GM11168 (cell line): ENCODE results near the gene SPO11.

ENCODE experiments used
- in situ Hi-C: fragments of 300-500 bp; cut with MboI; formaldehyde crosslinking; loops from one replicate; pipeline ENCODE4 v1.12.0; 2022; ENCODE audit warnings: low sequenced_read_pairs; ENCODE audit not compliant: unreplicated experiment

The SPO11 gene

DNA sequence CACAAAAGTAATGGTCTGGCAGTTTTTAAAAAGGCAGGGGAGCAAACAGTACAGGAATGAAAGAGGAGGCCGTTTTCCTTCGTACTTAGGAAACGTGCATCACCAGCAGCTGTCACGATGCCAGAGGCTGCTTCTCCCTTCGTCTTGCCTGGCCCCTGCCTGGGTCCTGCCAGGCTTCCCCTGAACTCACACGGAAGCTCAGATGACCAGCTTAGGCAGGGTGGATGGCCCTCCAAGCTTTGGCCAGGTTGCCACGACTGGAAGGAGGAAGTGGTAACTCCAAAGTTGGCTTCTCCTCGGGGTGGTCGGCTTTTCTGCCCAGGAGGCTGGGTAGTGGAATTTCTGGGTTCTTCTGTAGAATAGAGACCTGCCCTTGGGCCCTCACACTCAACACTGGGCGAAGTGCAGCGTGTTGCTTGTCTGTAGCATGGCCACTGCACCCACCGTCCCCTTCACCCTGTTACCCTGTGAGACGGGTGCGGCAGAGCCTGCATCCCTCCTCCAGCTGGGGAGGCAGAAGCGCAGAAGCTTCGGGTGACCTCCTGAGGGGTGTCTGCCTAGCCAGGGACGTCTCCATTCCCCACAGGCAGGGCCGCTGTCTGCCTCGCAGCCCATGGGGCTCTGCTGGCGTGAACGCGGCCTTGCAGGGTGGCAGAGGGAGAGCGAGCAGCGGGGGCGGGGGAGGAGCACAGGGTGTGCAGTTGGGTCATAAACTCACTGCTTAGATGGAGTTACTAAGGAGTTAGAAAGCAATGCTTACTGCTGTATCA, 43.2 kb downstream of the SPO11 start:
- in situ Hi-C loops, result loop anchor here (25.0 kb wide), 1 partner anchor 840 kb away; no protein-coding TSS in a partner anchor

DNA sequence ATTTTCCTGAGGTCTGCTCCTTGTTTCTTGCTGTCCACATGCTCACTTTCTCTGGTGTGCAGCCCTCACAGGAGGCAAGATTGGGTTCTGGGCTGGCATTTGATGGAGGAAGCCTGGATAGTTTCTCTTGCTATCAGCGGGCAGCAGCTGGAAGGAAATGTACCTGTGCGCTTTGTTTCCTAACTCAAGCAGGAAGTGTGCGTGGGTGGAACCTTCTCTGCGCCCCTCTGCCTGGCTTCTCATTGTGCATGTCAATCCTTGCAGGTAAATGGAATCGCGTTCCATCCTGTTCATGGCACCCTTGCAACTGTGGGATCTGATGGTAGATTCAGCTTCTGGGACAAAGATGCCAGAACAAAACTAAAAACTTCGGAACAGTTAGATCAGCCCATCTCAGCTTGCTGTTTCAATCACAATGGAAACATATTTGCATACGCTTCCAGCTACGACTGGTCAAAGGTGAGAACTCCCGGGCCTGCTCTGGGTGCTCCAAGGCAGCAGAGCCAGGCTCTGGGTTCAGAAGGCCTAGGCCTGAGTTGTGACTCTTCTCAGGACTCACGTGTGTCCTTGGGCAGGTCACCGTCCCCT, 44.8 kb downstream of the SPO11 start:
- in situ Hi-C loops, result loop anchor here (25.0 kb wide), 1 partner anchor 838 kb away; no protein-coding TSS in a partner anchor

DNA sequence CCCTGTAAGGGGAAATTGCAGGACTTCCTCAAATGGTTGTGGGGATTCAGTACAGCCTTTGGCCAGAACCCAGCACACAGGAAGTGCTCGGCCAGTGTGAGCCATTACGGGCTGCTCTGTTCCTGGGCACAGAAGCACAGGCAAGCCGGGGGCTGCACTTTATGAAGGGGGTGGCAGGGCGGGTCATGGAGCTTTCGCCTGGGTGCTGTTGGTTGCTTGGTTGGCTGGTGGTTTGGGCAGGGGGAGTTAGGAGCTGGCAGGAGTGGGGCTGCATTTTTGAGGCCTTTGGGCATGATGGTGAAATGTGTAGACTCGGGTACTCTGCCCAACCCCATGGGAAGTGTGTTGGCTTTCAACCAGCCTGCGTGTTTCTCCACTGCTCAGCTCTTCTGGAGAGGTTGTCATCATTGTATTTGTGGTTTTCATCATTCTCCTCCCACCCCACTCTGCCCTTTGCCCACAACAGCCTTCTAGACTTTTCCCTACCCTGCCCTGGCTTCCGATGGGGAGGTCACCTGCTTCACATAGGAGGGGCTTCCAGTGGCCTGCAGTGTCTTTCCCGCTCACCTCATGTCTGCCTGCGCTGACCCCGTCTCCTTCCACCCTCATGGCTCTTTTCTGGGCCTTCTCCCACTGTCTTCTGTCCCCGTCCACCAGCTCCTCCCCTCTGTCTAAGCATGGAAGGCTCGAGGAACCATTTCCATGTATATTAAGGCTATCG, 45.5 kb downstream of the SPO11 start:
- in situ Hi-C loops, result loop anchor here (25.0 kb wide), 1 partner anchor 837 kb away; no protein-coding TSS in a partner anchor

DNA sequence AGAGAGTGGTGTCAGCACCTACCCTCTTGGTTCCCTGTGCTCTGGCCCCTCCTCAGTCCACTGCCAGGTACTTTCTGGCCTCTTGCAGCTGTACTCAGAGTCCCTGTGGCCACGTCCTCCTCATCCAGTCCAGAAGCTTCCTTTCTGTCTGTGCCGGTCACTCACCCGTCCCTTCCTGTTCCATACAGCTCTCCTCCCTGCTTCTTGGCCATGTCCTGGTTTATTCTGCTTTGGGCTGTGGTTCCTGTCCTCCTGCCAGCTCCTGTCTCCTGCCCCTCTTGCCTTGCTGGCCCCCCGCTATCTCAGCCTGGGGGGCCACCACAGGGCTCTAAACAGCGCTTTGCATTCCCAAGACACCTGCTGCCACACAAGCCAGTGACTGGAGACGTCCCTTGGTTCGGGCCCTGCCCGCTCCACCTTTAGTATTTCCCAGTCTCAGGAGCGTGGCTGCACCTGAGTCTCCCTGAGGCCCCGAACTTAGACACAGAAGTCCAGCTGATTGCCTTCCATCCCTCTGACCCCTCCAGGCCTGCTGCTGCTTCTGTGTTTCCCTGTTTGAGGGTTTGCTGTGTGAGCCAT, 46.1 kb downstream of the SPO11 start:
- in situ Hi-C loops, result no loop called here

DNA sequence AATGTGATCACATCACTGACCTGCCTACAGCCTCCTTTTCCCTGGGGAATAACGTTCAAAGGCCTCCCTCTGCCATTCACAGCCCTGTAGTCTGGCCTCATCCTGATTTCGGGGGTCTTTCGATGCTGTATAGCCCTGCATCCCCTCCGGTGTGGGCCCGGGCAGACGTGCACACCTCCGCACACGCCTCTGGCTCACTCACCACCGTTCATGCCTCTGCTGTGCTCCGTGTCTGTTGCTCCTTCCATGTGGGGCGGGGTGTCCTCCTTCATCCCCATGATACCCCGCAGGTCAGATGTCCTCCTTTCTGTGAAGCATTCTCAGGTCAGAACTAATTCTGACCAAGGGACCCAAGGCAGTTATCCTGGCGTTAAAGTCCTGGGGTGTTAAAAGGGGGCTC, 47.7 kb downstream of the SPO11 start:
- in situ Hi-C loops, result no loop called here

DNA sequence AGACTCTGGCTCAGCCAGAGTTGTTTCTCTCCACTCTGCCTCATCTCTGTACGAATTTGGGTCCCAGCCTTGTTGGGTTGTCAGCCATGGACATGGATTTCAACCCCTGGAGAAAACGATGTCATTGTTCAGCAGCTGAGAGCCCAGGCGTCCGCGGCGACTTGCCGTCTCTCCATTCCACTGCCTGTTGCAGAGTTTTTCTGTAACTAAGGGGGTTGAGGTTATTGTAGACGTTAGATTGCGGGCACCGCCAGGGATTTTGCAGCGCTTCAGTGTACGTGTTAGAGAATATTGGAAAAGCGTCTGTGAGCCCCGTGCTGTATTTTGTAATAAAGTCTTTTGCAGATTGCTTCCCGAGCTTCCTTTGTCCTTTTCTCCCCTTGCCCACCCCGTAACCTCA, 48.5 kb downstream of the SPO11 start:
- in situ Hi-C loops, result no loop called here

DNA sequence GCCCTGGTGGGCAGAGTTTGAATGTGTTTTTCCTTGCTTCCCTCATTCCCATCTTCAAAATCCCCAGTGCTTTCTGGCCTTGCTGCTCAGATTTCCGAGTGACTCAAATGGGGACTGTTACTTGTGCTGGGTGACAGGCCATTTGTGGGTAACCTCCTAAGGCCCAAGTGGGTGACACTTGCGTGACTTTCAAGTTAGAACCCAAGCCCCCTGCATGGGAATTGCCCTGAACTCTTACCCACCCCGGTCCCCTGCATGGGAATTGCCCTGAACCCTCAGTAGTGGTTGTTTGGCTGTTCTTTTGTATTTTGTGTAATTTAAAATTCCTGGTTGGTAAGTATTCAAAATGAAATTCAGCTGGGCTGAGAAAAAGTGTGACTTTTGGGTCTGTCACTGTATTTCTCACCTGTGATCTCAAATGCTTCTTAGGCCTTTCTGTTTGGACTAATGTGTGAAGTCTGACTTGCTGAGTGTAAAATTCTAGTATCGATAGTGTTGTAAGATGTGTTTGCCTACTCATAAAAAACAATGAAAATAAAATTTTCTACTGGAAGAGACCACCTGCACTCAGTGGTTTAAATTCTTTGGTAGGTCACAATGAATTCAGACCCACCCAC, 49.2 kb downstream of the SPO11 start:
- in situ Hi-C loops, result no loop called here

DNA sequence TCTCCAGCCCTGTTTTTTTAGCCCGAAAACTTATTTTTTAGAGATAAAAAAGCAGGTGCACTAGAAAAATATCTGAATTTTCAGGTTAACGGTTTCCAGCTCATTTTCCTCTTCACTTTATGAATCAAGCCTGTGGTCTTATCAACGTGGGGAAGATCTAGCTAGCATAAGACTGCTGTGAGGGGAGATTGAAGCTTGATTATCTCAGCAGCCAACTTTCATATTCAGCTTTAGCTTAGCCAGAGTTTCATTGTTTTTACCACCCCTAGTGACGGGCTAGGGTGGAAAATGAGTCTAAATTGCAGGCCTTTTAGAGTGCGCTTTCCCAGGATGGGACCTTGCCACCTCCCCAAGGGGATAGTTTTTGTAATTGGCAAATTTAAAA, 49.7 kb downstream of the SPO11 start:
- in situ Hi-C loops, result no loop called here

DNA sequence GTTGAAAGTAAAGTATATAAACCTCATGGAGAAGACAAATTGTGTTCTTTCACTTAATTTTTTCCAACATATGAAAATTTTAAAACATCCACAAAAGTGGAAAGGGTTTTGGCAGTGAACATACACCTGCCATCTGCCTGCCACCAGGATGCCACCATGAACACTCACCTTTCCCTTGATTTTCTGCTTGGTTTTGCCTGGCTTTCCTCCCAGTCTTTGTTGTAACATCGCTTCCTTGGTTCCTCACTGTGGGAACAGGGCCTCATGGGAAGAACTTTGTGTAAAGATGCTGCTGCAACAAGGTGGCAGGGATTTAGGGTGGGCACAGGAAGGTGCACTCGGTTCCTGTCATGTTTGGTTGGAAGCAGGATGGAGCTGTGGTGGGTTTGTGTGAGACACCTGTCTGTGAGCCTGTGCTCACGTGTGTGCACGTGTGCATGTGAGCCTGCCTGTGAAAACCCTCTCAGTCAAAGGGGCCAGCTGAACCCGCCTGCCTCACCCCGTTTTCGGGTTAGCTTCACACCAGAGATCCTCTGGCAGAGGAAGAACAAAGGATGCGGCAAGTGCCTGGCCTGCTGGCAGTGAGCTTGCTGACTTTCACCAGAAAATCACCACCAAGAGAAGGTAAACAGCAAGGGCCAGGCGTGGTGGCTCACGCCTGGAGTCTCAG, 50.6 kb downstream of the SPO11 start:
- in situ Hi-C loops, result loop anchor here (10.0 kb wide), 1 partner anchor 215 kb away; no protein-coding TSS in a partner anchor

DNA sequence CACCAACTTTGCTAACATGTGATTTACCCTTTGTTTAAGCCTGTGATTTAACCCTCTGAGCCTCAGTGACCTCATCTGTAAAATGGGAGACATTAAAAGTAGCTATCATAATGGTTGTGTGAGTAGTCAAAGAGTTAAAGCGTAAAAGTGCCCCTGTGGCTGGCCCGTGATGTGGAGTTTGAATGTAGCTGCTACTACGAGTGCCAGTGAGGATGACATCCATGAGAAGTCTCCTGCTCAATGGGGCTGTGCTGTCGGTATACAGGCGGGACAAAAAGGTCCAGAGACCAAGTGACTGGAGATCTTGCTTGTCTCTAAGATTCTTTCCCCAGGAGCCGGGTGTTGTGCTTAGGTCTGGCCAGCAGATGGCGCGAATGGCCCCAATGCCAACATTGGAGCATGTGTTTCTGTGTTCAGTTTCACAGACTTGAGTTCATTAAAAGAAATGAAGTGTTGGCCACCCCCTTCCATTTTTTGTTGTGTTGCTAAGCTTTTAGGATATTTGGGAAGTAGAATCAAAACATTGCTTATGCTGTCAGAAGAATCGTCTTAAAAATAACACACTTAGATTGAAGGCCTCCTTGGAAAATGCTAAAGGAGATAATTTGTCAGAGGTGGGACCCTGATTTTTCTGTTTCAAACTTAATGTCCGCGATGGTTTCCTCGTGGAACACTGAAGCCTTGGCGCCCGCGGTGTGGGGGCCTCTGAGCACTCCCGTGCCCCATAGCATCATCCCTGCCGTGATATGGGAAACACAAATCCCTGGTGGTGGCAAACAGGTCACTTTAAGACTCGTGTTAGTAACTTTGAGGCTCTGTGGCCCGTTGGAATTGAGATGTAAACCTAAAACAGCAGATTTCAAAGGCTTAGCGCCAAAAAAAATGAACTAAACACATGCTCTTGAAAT, 52.2 kb downstream of the SPO11 start:
- in situ Hi-C loops, result loop anchor here (10.0 kb wide), 1 partner anchor 213 kb away; no protein-coding TSS in a partner anchor

DNA sequence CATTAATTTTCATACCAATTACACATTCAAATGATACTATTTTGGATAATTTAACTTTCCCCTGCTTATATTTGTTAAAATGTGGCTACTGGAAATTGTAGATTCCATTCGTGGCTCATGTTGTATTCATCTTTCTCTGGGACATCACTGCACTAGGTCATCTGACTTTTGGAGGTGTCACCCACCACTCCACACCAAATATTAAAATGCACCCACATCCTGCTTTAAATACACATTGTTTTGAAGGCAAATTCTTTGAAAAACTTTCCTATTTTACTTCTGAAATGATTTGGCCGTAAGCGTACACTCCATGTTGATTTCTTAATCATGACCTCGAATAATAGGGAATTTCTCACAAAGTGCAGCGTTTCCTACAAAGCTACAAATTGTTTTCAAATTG, 52.9 kb downstream of the SPO11 start:
- in situ Hi-C loops, result loop anchor here (10.0 kb wide), 1 partner anchor 212 kb away; no protein-coding TSS in a partner anchor

DNA sequence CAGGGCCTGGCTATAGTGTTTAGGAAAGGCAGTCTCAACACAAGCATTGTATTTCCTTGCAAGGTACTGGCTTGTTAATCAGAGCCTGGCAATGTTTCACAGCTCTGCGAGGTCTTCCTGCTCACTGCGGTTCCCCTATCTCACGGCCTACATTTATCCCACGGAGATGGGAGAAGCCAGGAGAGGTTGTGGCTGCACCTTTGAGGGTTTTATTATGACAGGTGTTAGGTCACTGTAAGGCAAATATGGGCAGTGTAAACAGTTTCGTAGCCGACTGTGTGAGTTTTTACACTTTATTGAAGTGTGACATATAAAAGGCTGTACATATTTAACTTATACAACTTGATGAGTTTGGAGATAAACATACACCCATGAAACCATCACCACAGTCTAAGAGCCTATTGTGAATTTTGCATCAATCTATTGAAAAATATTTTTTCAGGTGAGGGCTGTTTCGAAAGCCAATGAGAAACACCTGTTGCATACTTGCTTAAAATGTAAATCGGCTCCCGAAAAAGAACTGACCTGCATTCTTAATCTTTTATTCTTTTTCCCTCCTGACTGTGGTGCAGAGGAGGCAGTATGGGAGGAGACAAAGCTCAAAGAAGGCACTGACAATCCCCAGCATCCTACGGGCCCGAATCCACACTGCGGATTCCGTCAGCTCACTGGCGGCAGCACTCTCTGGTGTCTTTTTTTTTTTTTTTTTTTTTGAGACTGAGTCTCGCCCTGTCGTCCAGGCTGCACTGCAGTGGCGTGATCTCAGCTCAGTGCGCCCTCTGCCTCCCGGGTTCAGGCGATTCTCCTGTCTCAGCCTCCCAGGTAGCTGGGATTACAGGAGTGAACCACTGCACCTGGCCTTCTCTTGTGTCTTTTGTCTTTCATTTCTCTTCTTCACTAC, 54.1 kb downstream of the SPO11 start:
- in situ Hi-C loops, result loop anchor here (10.0 kb wide), 1 partner anchor 211 kb away; no protein-coding TSS in a partner anchor

DNA sequence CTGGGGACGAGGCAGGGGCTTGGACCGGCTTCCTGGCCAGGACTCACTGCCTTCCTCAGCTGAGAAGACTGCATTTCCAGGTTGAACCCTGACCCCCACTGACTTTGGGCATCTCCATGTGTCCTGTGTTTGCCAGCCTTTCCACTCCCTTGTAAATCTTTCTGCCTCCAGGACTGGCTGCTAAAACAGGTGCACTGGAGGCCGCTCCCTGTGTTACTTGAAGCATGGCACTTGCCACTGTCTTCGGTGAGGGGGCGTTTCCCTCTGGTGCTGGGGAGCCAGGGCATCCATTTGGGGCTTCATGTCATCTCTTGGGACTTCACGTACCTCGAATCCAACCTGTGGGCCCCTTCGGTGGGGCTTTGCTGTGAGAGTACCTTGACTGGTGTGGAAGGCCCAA, 54.9 kb downstream of the SPO11 start:
- in situ Hi-C loops, result loop anchor here (10.0 kb wide), 1 partner anchor 210 kb away; no protein-coding TSS in a partner anchor

DNA sequence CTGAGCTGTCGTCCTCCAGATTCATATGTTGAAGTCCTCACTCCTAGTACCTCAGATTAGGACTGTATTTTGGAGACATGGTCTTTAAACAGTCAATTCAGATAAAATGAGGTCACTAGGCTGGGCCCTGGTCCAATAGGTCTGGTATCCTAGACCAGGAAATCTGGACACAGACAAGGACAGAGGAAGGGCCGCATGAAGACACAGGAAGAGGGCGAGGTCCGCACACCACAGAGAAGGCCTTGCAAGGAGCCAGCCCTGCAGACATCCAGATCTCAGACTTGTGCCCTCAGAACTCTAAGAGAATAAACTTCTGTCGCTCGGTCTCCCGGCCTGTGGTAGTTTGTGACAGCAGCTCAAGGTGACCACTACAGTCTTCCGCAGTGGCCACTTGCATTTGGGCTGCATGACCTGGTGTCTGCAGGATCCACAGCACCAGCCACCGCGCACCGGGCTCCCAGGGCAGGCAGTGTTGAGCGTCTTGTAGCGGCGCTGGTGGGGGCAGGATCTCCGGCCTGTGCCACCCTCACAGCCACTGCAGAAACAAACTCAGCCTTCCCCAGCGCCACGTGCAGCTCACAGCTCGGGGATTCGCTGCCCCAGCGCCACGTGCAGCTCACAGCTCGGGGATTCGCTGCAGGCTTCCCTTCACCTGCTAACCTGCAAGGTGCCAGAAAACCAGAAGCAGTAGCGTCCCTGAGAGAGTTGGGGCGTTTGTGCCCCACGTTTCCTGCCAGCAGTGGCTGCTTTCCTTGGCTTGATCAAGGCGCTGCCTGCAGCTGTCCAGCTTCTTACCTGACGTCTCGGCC, 55.6 kb downstream of the SPO11 start:
- in situ Hi-C loops, result loop anchor here (5.0 to 10.0 kb wide), 2 partner anchors 97 to 210 kb away; no protein-coding TSS in a partner anchor

DNA sequence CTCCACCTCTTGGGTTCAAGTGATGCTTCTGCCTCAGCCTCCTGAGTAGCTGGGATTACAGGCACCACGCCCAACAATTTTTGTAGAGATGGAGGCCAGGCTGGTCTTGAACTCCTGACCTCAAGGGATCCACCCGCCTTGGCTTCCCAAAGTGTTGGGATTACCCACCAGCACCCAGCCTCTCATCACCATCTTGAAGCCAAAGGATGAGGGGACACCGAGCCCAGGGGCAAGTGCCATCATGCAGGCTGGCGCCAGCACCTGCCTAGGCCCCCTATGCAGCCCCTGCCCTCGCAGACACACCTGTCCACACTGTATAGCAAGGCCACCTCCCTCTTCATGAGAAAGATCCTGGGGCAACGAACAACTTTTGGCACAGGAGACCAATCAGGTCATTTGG, 56.3 kb downstream of the SPO11 start:
- in situ Hi-C loops, result loop anchor here (5.0 to 10.0 kb wide), 2 partner anchors 96 to 209 kb away; no protein-coding TSS in a partner anchor

DNA sequence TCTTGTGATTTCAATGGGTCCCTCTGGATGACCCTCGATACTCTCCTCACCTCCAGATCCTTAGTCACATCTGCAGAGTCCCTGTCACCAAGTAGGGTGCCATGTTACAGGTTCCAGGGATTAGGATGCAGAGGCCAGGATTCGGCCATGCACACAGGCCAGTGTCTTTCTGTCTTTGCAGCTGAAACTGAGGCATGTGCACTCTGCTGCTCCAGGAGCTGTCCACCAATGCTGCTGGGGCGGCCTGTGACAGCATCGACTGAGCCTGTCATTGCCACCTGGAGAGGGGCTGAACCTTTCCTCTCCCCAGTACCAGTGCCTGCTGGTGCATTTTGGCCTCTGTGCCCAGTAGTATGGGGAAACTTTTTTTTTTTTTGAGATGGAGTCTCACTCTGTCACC, 57.2 kb downstream of the SPO11 start:
- in situ Hi-C loops, result loop anchor here (5.0 to 10.0 kb wide), 2 partner anchors 96 to 208 kb away; no protein-coding TSS in a partner anchor
